Measurements from ENCODE around the gene IGSF11. TPM values are rescaled to one million over a fixed set of nuclear protein-coding genes. Genes with fewer than 3 reads are reported as not detected.

Gene IGSF11
- total RNA-seq, 4 donors from 2014 or later, result 0.29 to 1.4 (median 0.75) TPM

GRCh38 chr3:119015942-119016341, 18.7 kb downstream of the IGSF11 start:
- Histone ChIP-seq H3K36me3 (no peaks in the 10 kb centered on the region), H3K27ac (no peak overlapping the region), H3K9me3 (no peaks in the 10 kb centered on the region), H3K4me3 (replicated peaks in 1 of 3) (no peak overlapping the region), H3K4me1 (no peaks in the 10 kb centered on the region), H3K27me3 (no peaks in the 10 kb centered on the region)
- intact Hi-C loops (cut with DNase I), result no loop called here
- DNase-seq, result no peak
- 79 to 80% methylated on average over 2 of the region's 2 CpGs for WGBS, 2 donors
- TF ChIP-seq CTCF (IDR thresholded peaks at IDR 0.05), result no peak
- TF ChIP-seq POLR2A (IDR thresholded peaks at IDR 0.05), result no peak

- no peaks in the 10 kb centered on the region for H3K9me3 ChIP-seq
- no peak for TF ChIP-seq POLR2A (IDR thresholded peaks at IDR 0.05)
- no peak for TF ChIP-seq CTCF (IDR thresholded peaks at IDR 0.05)
- H3K4me3 ChIP-seq (replicated peaks in 1 of 3), result no peak overlapping the region
- no peaks in the 10 kb centered on the region for H3K27me3 ChIP-seq
- no peak overlapping the region for H3K27ac ChIP-seq
- no peaks in the 10 kb centered on the region for H3K4me1 ChIP-seq
- whole genome bisulfite sequencing, 2 donors, result 57 to 65% methylated on average over 3 of the region's 3 CpGs
- no peaks in the 10 kb centered on the region for H3K36me3 ChIP-seq
- intact Hi-C loops (cut with DNase I), result no loop called here
- no peak for DNase-seq
These were observed 20.7 kb downstream of the IGSF11 start for GRCh38 chr3:119013951-119014350.

GRCh38 chr3:119011528-119011927, 23.1 kb downstream of the IGSF11 start:
- no peaks in the 10 kb centered on the region for H3K9me3 ChIP-seq
- H3K27me3 ChIP-seq, result no peaks in the 10 kb centered on the region
- intact Hi-C loops (cut with DNase I), result no loop called here
- H3K4me3 ChIP-seq (replicated peaks in 1 of 3), result no peak overlapping the region
- 94 to 100% methylated on average over 1 of the region's 1 CpG for WGBS, 2 donors
- no peaks in the 10 kb centered on the region for H3K36me3 ChIP-seq
- H3K4me1 ChIP-seq, result no peaks in the 10 kb centered on the region
- DNase-seq, result no peak
- TF ChIP-seq POLR2A (IDR thresholded peaks at IDR 0.05) (no peak), CTCF (IDR thresholded peaks at IDR 0.05) (no peak)
- no peak overlapping the region for H3K27ac ChIP-seq

- DNase-seq, result no peak
These were observed 37.5 kb downstream of the IGSF11 start for GRCh38 chr3:118997190-118997589.

GRCh38 chr3:118991775-118992174, 42.9 kb downstream of the IGSF11 start:
- 37 to 45% methylated on average over 3 of the region's 3 CpGs for WGBS, 2 donors
- DNase-seq, result no peak
- intact Hi-C loops (cut with DNase I), result no loop called here
- TF ChIP-seq CTCF (IDR thresholded peaks at IDR 0.05) (no peak), POLR2A (IDR thresholded peaks at IDR 0.05) (no peak)
- H3K4me1 ChIP-seq, result peaks cover 0 to 5% of the 10 kb centered on the region in 2 donors
- H3K4me3 ChIP-seq (replicated peaks in 1 of 3), result no peak overlapping the region
- H3K27ac ChIP-seq, result no peak overlapping the region
- H3K27me3 ChIP-seq, result no peaks in the 10 kb centered on the region
- H3K36me3 ChIP-seq, result no peaks in the 10 kb centered on the region
- H3K9me3 ChIP-seq, result no peaks in the 10 kb centered on the region

More at GRCh38 chr3:118997190-118997589, 37.5 kb downstream of the IGSF11 start:
- TF ChIP-seq POLR2A (IDR thresholded peaks at IDR 0.05), result no peak
- TF ChIP-seq CTCF (IDR thresholded peaks at IDR 0.05), result no peak
- intact Hi-C loops (cut with DNase I), result no loop called here
- Histone ChIP-seq H3K27ac (no peak overlapping the region), H3K9me3 (no peaks in the 10 kb centered on the region), H3K27me3 (no peaks in the 10 kb centered on the region), H3K36me3 (no peaks in the 10 kb centered on the region), H3K4me1 (no peaks in the 10 kb centered on the region), H3K4me3 (replicated peaks in 1 of 3) (no peak overlapping the region)
- WGBS, 2 donors, result 72 to 80% methylated on average over 2 of the region's 2 CpGs
